ENCODE results near the gene WNT3. TPM values are rescaled to one million over a fixed set of nuclear protein-coding genes. Genes with fewer than 3 reads are reported as not detected.

Gene WNT3
- total and polyA plus RNA-seq, 2 donors (not counting 3 experiments of a cell fraction or from before 2014, with no cell fraction given): 1.4 to 2.1 TPM

GRCh38 chr17:46787478-46787877, 31.0 kb downstream of the WNT3 start:
- DNase-seq (ENCODE audit: low read depth, low spot score): no peak
- dilution Hi-C loops (cut with MboI; ENCODE audit: extremely low pct_ligation_motif_present, low sequenced_read_pairs): no loop called here
- BruUV-seq (replicated peaks): no TSS peak
- Histone ChIP-seq H3K4me2 (ENCODE audit: insufficient read depth, low read length) (no peak overlapping the region), H2AFZ (ENCODE audit: low read depth, low read length) (no peak overlapping the region), H4K20me1 (replicated peaks; ENCODE audit: control insufficient read depth, extremely low read depth, insufficient read depth, low read length) (no peaks in the 10 kb centered on the region), H3K9me1 (replicated peaks; ENCODE audit: control insufficient read depth, extremely low read depth, insufficient read depth, low read length) (no peaks in the 10 kb centered on the region), H3K4me1 (ENCODE audit: control insufficient read depth, extremely low read depth, insufficient read depth, low read length) (no peaks in the 10 kb centered on the region), H3K27me3 (ENCODE audit: control insufficient read depth in 2 of 2, insufficient read depth in 2 of 2, low read length in 2 of 2) (peaks cover 0 to 3% of the 10 kb centered on the region in 2 experiments), H3K36me3 (ENCODE audit: control insufficient read depth in 2 of 2, extremely low read depth in 1 of 2, insufficient read depth in 2 of 2, low read length in 2 of 2) (no peaks in the 10 kb centered on the region), H3K9me3 (replicated peaks; ENCODE audit: control insufficient read depth, insufficient read depth, low read length) (no peaks in the 10 kb centered on the region), H3K9ac (replicated peaks; ENCODE audit: extremely low read depth, insufficient read depth, low read length) (no peak overlapping the region), H3K4me3 (replicated peaks in 1 of 3; ENCODE audit: insufficient read depth in 1 of 3, low read depth in 1 of 3, low read length in 3 of 3) (no peak overlapping the region), H3K27ac (ENCODE audit: insufficient read depth, low read depth, low read length) (no peak overlapping the region), H3K79me2 (ENCODE audit: control insufficient read depth, insufficient read depth, low read length) (no peaks in the 10 kb centered on the region)
- POLR2A ChIA-PET: no interaction called here
- no peak for FAIRE-seq
- intact Hi-C loops (cut with micrococcal nuclease): loop anchor here (10.0 kb wide), 1 partner anchor 47 kb away; no protein-coding TSS in a partner anchor
- TF ChIP-seq CTCF (IDR thresholded peaks at IDR 0.05; ENCODE audit: extremely low read depth in 1 of 2, insufficient read depth in 1 of 2, low read depth in 1 of 2, low read length in 2 of 2): no peak
- no peak for TF ChIP-seq GATA2 (IDR thresholded peaks at IDR 0.05; ENCODE audit: insufficient read depth, insufficient read length, low read depth, low read length)
- no peak for TF ChIP-seq MYC (IDR thresholded peaks at IDR 0.05; ENCODE audit: low read depth, low read length)
- no peak for TF ChIP-seq FOS (IDR thresholded peaks at IDR 0.05; ENCODE audit: borderline replicate concordance, insufficient read depth, low read length)
- no peak for TF ChIP-seq MAX (IDR thresholded peaks at IDR 0.05; ENCODE audit: insufficient read depth, insufficient read length)
- no peak for TF ChIP-seq JUN (IDR thresholded peaks at IDR 0.05; ENCODE audit: borderline replicate concordance, insufficient read depth, insufficient read length, low read depth)
- no peak for TF ChIP-seq EZH2 (IDR thresholded peaks at IDR 0.05; ENCODE audit: borderline replicate concordance, low read depth, low read length, severe bottlenecking)
- TF ChIP-seq POLR2AphosphoS5 (IDR thresholded peaks at IDR 0.05; ENCODE audit: insufficient read depth, low read depth, low read length): no peak
- no peak for TF ChIP-seq POLR2A (IDR thresholded peaks at IDR 0.05; ENCODE audit: low read depth, low read length)
- CTCF ChIA-PET: interaction anchor here (1.0 to 2.4 kb wide), 3 partner anchors 28 to 48 kb away, joined by 3 to 6 read pairs (median 3); no protein-coding TSS in a partner anchor

Data from endothelial cell of umbilical vein (primary cell).